Gastrocnemius medialis (tissue), 4 donors: ENCODE data around the gene FSIP1.

Source experiments
- CTCF ChIP-seq, 5 experiments: fragments of 450-650 bp in 3 of 5; fragments of 200-600 bp in 2 of 5; sonication (generic) in 2 of 5; IDR thresholded peaks in 4 of 5; conservative IDR thresholded peaks in 1 of 5; 1 replicate in 4 of 5; 2 replicates in 1 of 5; pipeline ENCODE4 v1.5.1; 2016 to 2019; ENCODE audit warnings: antibody characterized with exemption in 5 of 5, mild to moderate bottlenecking in 3 of 5, moderate library complexity in 3 of 5
- POLR2A ChIP-seq, 2 donors: fragments of 450-650 bp; IDR thresholded peaks; one replicate each; pipeline ENCODE4 v1.6.1; 2017; ENCODE audit warnings: antibody characterized with exemption in 2 of 2, mild to moderate bottlenecking in 2 of 2, moderate library complexity in 2 of 2

- no peak for TF ChIP-seq CTCF (IDR thresholded peaks at IDR 0.05 in 4 of 5, conservative IDR thresholded peaks at IDR 0.05 in 1 of 5)
- TF ChIP-seq POLR2A (IDR thresholded peaks at IDR 0.05), result no peak
Measured at GRCh38 chr15:39599871-39600270, 182.8 kb downstream of the FSIP1 start.
